Ascending aorta (tissue), 2 donors: ENCODE measurements around the gene CENPU. TPM values are rescaled to one million over a fixed set of nuclear protein-coding genes. Genes with fewer than 3 reads are reported as not detected.

ENCODE experiments used
- DNase-seq, 2 donors: peaks; one replicate each; pipeline ENCODE4 v3.0.0-alpha.2; 2019; ENCODE audit warnings: low spot score in 2 of 2
- H3K27ac ChIP-seq, 2 donors: fragments of 200-600 bp; sonication (generic); one replicate each; pipeline ENCODE4 v1.5.1; 2016 to 2017; ENCODE audit warnings: mild to moderate bottlenecking in 1 of 2
- H3K27me3 ChIP-seq: fragments of 200-600 bp; sonication (generic); one replicate; pipeline ENCODE4 v1.5.1; 2017
- H3K36me3 ChIP-seq, 2 donors: fragments of 200-600 bp; sonication (generic); one replicate each; pipeline ENCODE4 v1.5.1; 2016
- H3K4me1 ChIP-seq, 2 donors: fragments of 200-600 bp; sonication (generic); one replicate each; pipeline ENCODE4 v1.5.1; 2016 to 2017; ENCODE audit warnings: mild to moderate bottlenecking in 1 of 2
- H3K4me3 ChIP-seq, 2 donors: fragments of 200-600 bp; sonication (generic); one replicate each; pipeline ENCODE4 v1.5.1; 2016 to 2017; ENCODE audit warnings: mild to moderate bottlenecking in 1 of 2
- H3K9me3 ChIP-seq, 2 donors: fragments of 200-600 bp; sonication (generic); one replicate each; pipeline ENCODE4 v1.5.1; 2016
- intact Hi-C: fragments of 100-400 bp; cut with DNase I; formaldehyde crosslinking; loops from one replicate; pipeline ENCODE4 v1.15.1; 2023
- total RNA-seq: library from RNA; depleted of rRNA; stranded (reverse); fragments of >200 nt; gene quantifications from one replicate; pipeline ENCODE4 v1.1.0, GENCODE V29; 2016
- TF ChIP-seq, protein P1 (sequence below), 3 experiments: fragments of 200-600 bp in 2 of 3; fragments of 450-650 bp in 1 of 3; sonication (generic) in 2 of 3; IDR thresholded peaks; one replicate each; pipeline ENCODE4 v1.5.1; 2016 to 2019; ENCODE audit warnings: antibody characterized with exemption in 3 of 3, mild to moderate bottlenecking in 1 of 3, moderate library complexity in 1 of 3

The CENPU gene
- total RNA-seq, 1 donor from 2014 or later, result not detected

DNA sequence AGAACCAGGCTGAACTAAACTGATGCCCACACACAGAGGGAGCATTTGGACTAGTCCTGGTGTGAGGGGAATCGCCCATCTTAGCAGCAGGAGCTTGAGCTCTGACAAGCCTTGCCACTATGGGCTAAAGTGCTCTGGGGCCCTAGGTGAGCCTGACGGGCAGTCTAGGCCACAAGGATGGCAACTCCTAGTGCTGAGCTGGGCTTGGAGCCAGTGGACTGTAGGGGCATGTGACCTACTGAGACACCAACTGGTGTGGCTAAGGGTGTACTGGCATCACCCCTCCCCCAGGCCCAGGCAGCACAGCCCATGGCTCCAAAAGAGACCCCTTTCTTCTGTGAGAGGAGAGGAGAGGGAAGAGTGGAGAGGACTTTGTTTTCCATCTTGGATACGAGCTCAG is 14.5 kb downstream of the CENPU start:
- peaks cover 0 to 12% of the 10 kb centered on the region in 2 donors for H3K9me3 ChIP-seq
- no peak for DNase-seq
- TF ChIP-seq, protein P1, sequence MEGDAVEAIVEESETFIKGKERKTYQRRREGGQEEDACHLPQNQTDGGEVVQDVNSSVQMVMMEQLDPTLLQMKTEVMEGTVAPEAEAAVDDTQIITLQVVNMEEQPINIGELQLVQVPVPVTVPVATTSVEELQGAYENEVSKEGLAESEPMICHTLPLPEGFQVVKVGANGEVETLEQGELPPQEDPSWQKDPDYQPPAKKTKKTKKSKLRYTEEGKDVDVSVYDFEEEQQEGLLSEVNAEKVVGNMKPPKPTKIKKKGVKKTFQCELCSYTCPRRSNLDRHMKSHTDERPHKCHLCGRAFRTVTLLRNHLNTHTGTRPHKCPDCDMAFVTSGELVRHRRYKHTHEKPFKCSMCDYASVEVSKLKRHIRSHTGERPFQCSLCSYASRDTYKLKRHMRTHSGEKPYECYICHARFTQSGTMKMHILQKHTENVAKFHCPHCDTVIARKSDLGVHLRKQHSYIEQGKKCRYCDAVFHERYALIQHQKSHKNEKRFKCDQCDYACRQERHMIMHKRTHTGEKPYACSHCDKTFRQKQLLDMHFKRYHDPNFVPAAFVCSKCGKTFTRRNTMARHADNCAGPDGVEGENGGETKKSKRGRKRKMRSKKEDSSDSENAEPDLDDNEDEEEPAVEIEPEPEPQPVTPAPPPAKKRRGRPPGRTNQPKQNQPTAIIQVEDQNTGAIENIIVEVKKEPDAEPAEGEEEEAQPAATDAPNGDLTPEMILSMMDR (IDR thresholded peaks at IDR 0.05), result no peak
- H3K27ac ChIP-seq, result no peak overlapping the region
- H3K4me3 ChIP-seq, result no peak overlapping the region
- no peaks in the 10 kb centered on the region for H3K4me1 ChIP-seq
- no peaks in the 10 kb centered on the region for H3K27me3 ChIP-seq
- H3K36me3 ChIP-seq, result no peaks in the 10 kb centered on the region
- intact Hi-C loops, result no loop called here

- no peak overlapping the region for H3K4me3 ChIP-seq
- intact Hi-C loops, result no loop called here
- H3K9me3 ChIP-seq, result peaks cover 0 to 4% of the 10 kb centered on the region in 2 donors
- no peaks in the 10 kb centered on the region for H3K27me3 ChIP-seq
- TF ChIP-seq, protein P1 (IDR thresholded peaks at IDR 0.05), result no peak
- no peaks in the 10 kb centered on the region for H3K4me1 ChIP-seq
- H3K27ac ChIP-seq, result no peak overlapping the region
- no peak for DNase-seq
- H3K36me3 ChIP-seq, result no peaks in the 10 kb centered on the region
Observed at GRCh38 chr4:184715526-184715925, 18.4 kb downstream of the CENPU start.

DNA sequence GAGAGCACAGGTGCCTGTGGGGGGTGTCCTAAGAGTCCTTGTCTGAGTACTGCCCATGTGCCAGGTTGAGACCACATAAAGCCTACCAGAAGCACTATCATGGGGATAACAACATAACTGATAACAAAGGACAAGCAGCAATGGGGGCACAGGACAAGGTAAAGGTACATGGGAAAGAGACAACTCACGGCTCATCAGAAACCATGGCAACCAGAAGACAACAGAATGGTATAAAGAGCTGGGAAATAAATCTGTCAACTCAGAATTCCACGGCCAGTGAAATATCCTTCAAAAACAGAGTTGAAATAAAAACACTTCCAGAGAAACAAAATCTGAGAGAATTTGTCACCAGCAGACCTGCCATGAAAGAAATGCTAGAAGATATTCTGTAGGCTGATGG is 20.0 kb downstream of the CENPU start:
- Histone ChIP-seq H3K27me3 (no peaks in the 10 kb centered on the region), H3K9me3 (no peaks in the 10 kb centered on the region), H3K36me3 (no peaks in the 10 kb centered on the region), H3K27ac (no peak overlapping the region), H3K4me1 (no peaks in the 10 kb centered on the region), H3K4me3 (no peak overlapping the region)
- no peak for DNase-seq
- TF ChIP-seq, protein P1 (IDR thresholded peaks at IDR 0.05), result no peak
- intact Hi-C loops, result no loop called here

GRCh38 chr4:184712322-184712721 is 21.6 kb downstream of the CENPU start:
- no peak for DNase-seq
- TF ChIP-seq, protein P1 (IDR thresholded peaks at IDR 0.05), result no peak
- intact Hi-C loops, result no loop called here

DNA sequence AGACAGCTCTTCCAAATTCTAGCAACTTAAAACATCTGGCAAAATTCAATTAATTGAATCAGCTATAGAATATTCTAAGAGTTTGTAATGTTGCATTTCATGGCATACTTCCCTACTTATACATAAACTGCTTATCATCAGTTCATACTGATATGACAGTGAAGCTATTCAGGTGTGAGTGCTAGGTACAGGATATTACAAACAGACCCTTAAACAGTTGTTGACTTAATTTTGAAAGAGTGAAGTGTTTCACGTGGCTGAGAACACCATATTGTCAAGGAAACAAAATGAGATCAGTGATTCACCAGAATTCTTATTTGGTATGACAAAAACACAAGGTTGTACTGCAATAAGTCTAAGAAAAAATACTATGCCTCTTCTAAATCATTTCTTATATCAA is 27.4 kb downstream of the CENPU start:
- no peaks in the 10 kb centered on the region for H3K4me1 ChIP-seq
- H3K9me3 ChIP-seq, result no peaks in the 10 kb centered on the region
- H3K36me3 ChIP-seq, result no peaks in the 10 kb centered on the region
- H3K27me3 ChIP-seq, result no peaks in the 10 kb centered on the region
- DNase-seq, result no peak
- TF ChIP-seq, protein P1 (IDR thresholded peaks at IDR 0.05), result no peak
- no peak overlapping the region for H3K4me3 ChIP-seq
- intact Hi-C loops, result no loop called here
- no peak overlapping the region for H3K27ac ChIP-seq

More at GRCh38 chr4:184712322-184712721, 21.6 kb downstream of the CENPU start:
- Histone ChIP-seq H3K9me3 (no peaks in the 10 kb centered on the region), H3K4me1 (no peaks in the 10 kb centered on the region), H3K4me3 (no peak overlapping the region), H3K36me3 (no peaks in the 10 kb centered on the region), H3K27ac (no peak overlapping the region), H3K27me3 (no peaks in the 10 kb centered on the region)

DNA sequence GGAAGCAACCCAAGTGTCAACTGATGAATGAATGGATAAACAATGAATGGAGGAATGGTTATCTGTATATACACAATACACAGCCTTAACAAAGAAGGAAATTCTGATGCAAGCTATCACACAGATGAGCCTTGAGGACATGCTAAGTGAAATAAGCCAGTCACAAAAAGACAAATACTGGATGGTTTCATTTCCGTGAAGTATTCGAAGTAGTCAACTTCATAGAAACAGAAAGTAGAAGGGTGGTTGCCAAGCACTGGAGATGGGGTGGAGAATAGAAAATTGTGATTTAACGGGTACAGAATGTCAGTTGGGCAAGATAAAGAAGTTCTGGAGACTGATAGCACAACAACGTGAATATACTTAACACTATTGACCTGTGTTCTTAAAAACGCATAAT is 28.2 kb downstream of the CENPU start:
- no peaks in the 10 kb centered on the region for H3K27me3 ChIP-seq
- no peak overlapping the region for H3K27ac ChIP-seq
- no peaks in the 10 kb centered on the region for H3K36me3 ChIP-seq
- H3K9me3 ChIP-seq, result no peaks in the 10 kb centered on the region
- no peak overlapping the region for H3K4me3 ChIP-seq
- DNase-seq, result no peak
- intact Hi-C loops, result no loop called here
- no peaks in the 10 kb centered on the region for H3K4me1 ChIP-seq
- TF ChIP-seq, protein P1 (IDR thresholded peaks at IDR 0.05), result no peak
